H1 (cell line): Measurements from ENCODE around the gene ATP6V0A1. TPM values are rescaled to one million over a fixed set of nuclear protein-coding genes. Genes with fewer than 3 reads are reported as not detected.

Experiments used
- CTCF ChIA-PET: fragments of 300-600 bp; sonication (Branson Sonifier 250); formaldehyde crosslinking; loops from one replicate; lab custom pipeline; 2021; ENCODE audit not compliant: partially characterized antibody; lab: Charles Lee
- POLR2A ChIA-PET: fragments of 300-600 bp; sonication (Branson Sonifier 250); formaldehyde crosslinking; loops from one replicate; lab custom pipeline; 2021; ENCODE audit warnings: inconsistent platforms; ENCODE audit not compliant: partially characterized antibody; lab: Charles Lee
- DNase-seq, 2 experiments: peaks; one replicate each; pipeline versions ENCODE4 v3.0.0 to v3.0.0-alpha.2; 2010 to 2022; ENCODE audit warnings: low spot score in 2 of 2, low read depth in 1 of 2, mixed read lengths in 1 of 2
- FAIRE-seq: peaks from 2 replicates; lab custom pipeline; 2011; peaks lifted over from hg19 to GRCh38; lab: Jason Lieb, UNC
- H2AFZ ChIP-seq: 2 replicates; pipeline ENCODE4 v1.8.1; 2012; ENCODE audit warnings: low read length, inconsistent platforms
- H2AK5ac ChIP-seq: 2 replicates; pipeline ENCODE4 v1.6.1; 2013; ENCODE audit warnings: low read depth, low read length
- H2BK120ac ChIP-seq: replicated peaks from 2 replicates; pipeline ENCODE3; 2013; ENCODE audit warnings: low read depth, low read length, inconsistent platforms
- H2BK12ac ChIP-seq: 2 replicates; pipeline ENCODE4 v1.6.1; 2013; ENCODE audit warnings: low read depth, low read length
- H2BK15ac ChIP-seq: 2 replicates; pipeline ENCODE4 v1.6.1; 2013; ENCODE audit warnings: low read length
- H2BK20ac ChIP-seq: 2 replicates; pipeline ENCODE4 v1.6.1; 2013; ENCODE audit warnings: low read length
- H2BK5ac ChIP-seq: 2 replicates; pipeline ENCODE4 v1.6.1; 2013; ENCODE audit warnings: low read depth, low read length
- H3K14ac ChIP-seq: 2 replicates; pipeline ENCODE4 v1.6.1; 2013; ENCODE audit warnings: inconsistent platforms; ENCODE audit not compliant: insufficient read length
- H3K18ac ChIP-seq: 2 replicates; pipeline ENCODE4 v1.6.1; 2013; ENCODE audit warnings: low read length; ENCODE audit errors: extremely low read depth
- H3K23ac ChIP-seq: 2 replicates; pipeline ENCODE4 v1.6.1; 2013; ENCODE audit warnings: inconsistent platforms; ENCODE audit not compliant: insufficient read length
- H3K23me2 ChIP-seq: 2 replicates; pipeline ENCODE4 v1.6.1; 2013; ENCODE audit warnings: low read depth, low read length
- H3K27ac ChIP-seq: 2 replicates; pipeline ENCODE4 v1.6.1; 2011; ENCODE audit warnings: low read depth, low read length, inconsistent platforms
- H3K27me3 ChIP-seq, 4 experiments: replicated peaks in 1 of 4; 1 replicate in 1 of 4; 2 replicates in 3 of 4; pipeline versions ENCODE4 v1.6.1 to v1.8.1; 2011 to 2013; ENCODE audit warnings: low read length in 3 of 4, mild to moderate bottlenecking in 3 of 4, inconsistent platforms in 2 of 4, mixed read lengths in 2 of 4, moderate library complexity in 1 of 4; ENCODE audit not compliant: control insufficient read depth in 3 of 4, insufficient read depth in 3 of 4; ENCODE audit errors: extremely low read depth in 1 of 4
- H3K36me3 ChIP-seq, 4 experiments: 2 replicates each; pipeline versions ENCODE4 v1.6.1 to v1.8.1; 2011 to 2013; ENCODE audit warnings: mild to moderate bottlenecking in 4 of 4, low read length in 3 of 4, moderate library complexity in 2 of 4, control low read depth in 1 of 4, inconsistent platforms in 1 of 4; ENCODE audit not compliant: insufficient read depth in 4 of 4, control insufficient read depth in 2 of 4
- H3K4ac ChIP-seq: replicated peaks from 2 replicates; pipeline ENCODE3; 2013; ENCODE audit warnings: low read length, low read depth, mixed read lengths, inconsistent platforms; ENCODE audit not compliant: insufficient read length
- H3K4me1 ChIP-seq, 4 experiments: replicated peaks in 1 of 4; 1 replicate in 1 of 4; 2 replicates in 3 of 4; pipeline versions ENCODE4 v1.6.1 to v1.8.1; 2011 to 2013; ENCODE audit warnings: low read length in 3 of 4, inconsistent platforms in 2 of 4, mixed read lengths in 1 of 4; ENCODE audit not compliant: insufficient read depth in 4 of 4, control insufficient read depth in 3 of 4
- H3K4me2 ChIP-seq, 2 experiments: 2 replicates each; pipeline versions ENCODE4 v1.6.1 to v1.8.1; 2011 to 2013; ENCODE audit warnings: low read depth in 2 of 2, low read length in 2 of 2, control low read depth in 1 of 2, inconsistent platforms in 1 of 2, mild to moderate bottlenecking in 1 of 2; ENCODE audit not compliant: insufficient read depth in 1 of 2
- H3K4me3 ChIP-seq, 4 experiments: fragments of 200-600, 300-600 bp in 1 of 4; sonication (generic), shearing (Covaris generic), sonication (Bioruptor Twin) in 1 of 4; 2 replicates each; pipeline versions ENCODE4 v1.5.1 to v1.8.1; 2011 to 2016; ENCODE audit warnings: low read length in 4 of 4, low read depth in 3 of 4, control low read depth in 2 of 4, inconsistent platforms in 2 of 4, mild to moderate bottlenecking in 2 of 4, mixed read lengths in 1 of 4, moderate library complexity in 1 of 4; ENCODE audit not compliant: insufficient read depth in 2 of 4; ENCODE audit errors: extremely low read depth in 1 of 4
- H3K56ac ChIP-seq: replicated peaks from 2 replicates; pipeline ENCODE3; 2013; ENCODE audit warnings: low read depth, mild to moderate bottlenecking, mixed read lengths, low read length, inconsistent platforms; ENCODE audit not compliant: insufficient read length
- H3K79me1 ChIP-seq: 2 replicates; pipeline ENCODE4 v1.6.1; 2013; ENCODE audit warnings: low read depth, low read length, control low read depth
- H3K79me2 ChIP-seq, 2 experiments: 2 replicates each; pipeline versions ENCODE4 v1.6.1 to v1.8.1; 2012 to 2013; ENCODE audit warnings: low read length in 2 of 2, mild to moderate bottlenecking in 2 of 2, inconsistent platforms in 1 of 2; ENCODE audit not compliant: insufficient read depth in 2 of 2, control insufficient read depth in 1 of 2
- H3K9ac ChIP-seq, 4 experiments: replicated peaks in 1 of 4; 1 replicate in 1 of 4; 2 replicates in 3 of 4; pipeline versions ENCODE4 v1.6.1 to v1.8.1; 2011 to 2013; ENCODE audit warnings: low read depth in 3 of 4, low read length in 3 of 4, control low read depth in 2 of 4, mild to moderate bottlenecking in 2 of 4, moderate library complexity in 2 of 4, inconsistent platforms in 1 of 4; ENCODE audit errors: extremely low read depth in 1 of 4
- H3K9me3 ChIP-seq, 2 experiments: 2 replicates each; pipeline versions ENCODE4 v1.6.1 to v1.8.1; 2012 to 2013; ENCODE audit warnings: mild to moderate bottlenecking in 2 of 2, moderate library complexity in 2 of 2, control low read depth in 1 of 2, inconsistent platforms in 1 of 2, low read depth in 1 of 2, low read length in 1 of 2, mixed read lengths in 1 of 2; ENCODE audit not compliant: insufficient read depth in 2 of 2
- H4K20me1 ChIP-seq, 2 experiments: replicated peaks in 1 of 2; 2 replicates each; pipeline versions ENCODE3 to v1.8.1; 2011 to 2013; ENCODE audit warnings: inconsistent platforms in 2 of 2, low read length in 2 of 2, mild to moderate bottlenecking in 1 of 2; ENCODE audit not compliant: insufficient read depth in 2 of 2, control insufficient read depth in 1 of 2
- H4K5ac ChIP-seq: 2 replicates; pipeline ENCODE4 v1.6.1; 2013; ENCODE audit warnings: low read length, low read depth, mixed read lengths, inconsistent platforms; ENCODE audit not compliant: insufficient read length
- H4K8ac ChIP-seq: 2 replicates; pipeline ENCODE4 v1.8.0; 2013; ENCODE audit warnings: mild to moderate bottlenecking, moderate library complexity, low read length, inconsistent platforms; ENCODE audit not compliant: insufficient read depth; ENCODE audit errors: extremely low read depth
- H4K91ac ChIP-seq: replicated peaks from 2 replicates; pipeline ENCODE3; 2013; ENCODE audit warnings: low read length, mixed read lengths, inconsistent platforms; ENCODE audit not compliant: insufficient read length
- ASH2L ChIP-seq: fragments of 200-600, 300-600 bp; sonication (generic); IDR thresholded peaks from one replicate; pipeline ENCODE4 v1.7.1; 2017; ENCODE audit warnings: low read length
- EZH2 ChIP-seq: fragments of 200-600 bp; sonication (generic); IDR thresholded peaks from 2 replicates; pipeline ENCODE4 v1.7.1; 2012; ENCODE audit warnings: low read depth, mild to moderate bottlenecking, moderate library complexity, low read length, inconsistent platforms; ENCODE audit not compliant: severe bottlenecking
- KDM1A ChIP-seq: fragments of 200-600, 300-600 bp; sonication (generic); IDR thresholded peaks from 2 replicates; pipeline ENCODE4 v1.7.1; 2016; ENCODE audit warnings: mild to moderate bottlenecking, low read length, borderline replicate concordance
- NANOG ChIP-seq: IDR thresholded peaks from 2 replicates; pipeline ENCODE4 v1.6.1; 2011; ENCODE audit warnings: low read length, low read depth, mild to moderate bottlenecking, inconsistent platforms; ENCODE audit not compliant: insufficient read depth, poor library complexity, severe bottlenecking
- SIN3A ChIP-seq, 2 experiments: IDR thresholded peaks in 1 of 2; conservative IDR thresholded peaks in 1 of 2; 2 replicates each; pipeline ENCODE4 v1.6.1; 2011 to 2012; ENCODE audit warnings: low read length in 2 of 2, improper control_type of control experiment in 1 of 2, low read depth in 1 of 2, mild to moderate bottlenecking in 1 of 2
- WGBS, 2 experiments: shearing (Covaris generic) in 1 of 2; methylation state at CpG; one replicate each; pipeline versions ENCODE4 v1.1.6 to v1.1.7; 2013 to 2015; ENCODE audit warnings: low lambda C conversion rate in 2 of 2, mixed read lengths in 2 of 2, inconsistent platforms in 1 of 2, low coverage in 1 of 2, missing lambda C conversion rate in 1 of 2; ENCODE audit not compliant: insufficient replicate concordance in 2 of 2, insufficient coverage in 1 of 2, insufficient read length in 1 of 2; ENCODE audit errors: extremely low coverage in 1 of 2, missing lambda C conversion rate in 1 of 2; 5-methylcytosine and 5-hydroxymethylcytosine counted together
- polyA plus RNA-seq, 7 experiments: library from polyadenylated mRNA; depleted of rRNA in 3 of 7; stranded (reverse) in 5 of 7; unstranded in 2 of 7; fragments of >200 nt in 5 of 7; fragments of 200-250 nt in 2 of 7; gene quantifications; 1 replicate in 5 of 7; 2 replicates in 1 of 7; 4 replicates in 1 of 7; pipeline versions ENCODE4 v1.2.1 to v1.2.3, GENCODE V29; 2011 to 2013; ENCODE audit warnings: missing spikeins in 2 of 7, mixed read lengths in 2 of 7
- total RNA-seq: library from RNA; stranded (reverse); fragmentation: NEBNext Ultra II Directional; extraction: Animal tissue kit (Norgen Biotek cat#: 25700); gene quantifications from 2 replicates; pipeline ENCODE4 v1.2.1, GENCODE V29; 2021
- TF ChIP-seq, protein P1 (sequence below): IDR thresholded peaks from 2 replicates; pipeline ENCODE4 v1.6.1; 2012; ENCODE audit warnings: low read length, inconsistent platforms
- TF ChIP-seq, protein P2 (sequence below), 3 experiments: IDR thresholded peaks; 1 replicate in 2 of 3; 2 replicates in 1 of 3; pipeline versions ENCODE4 v1.5.1 to v1.6.1; 2011; ENCODE audit warnings: low read length in 3 of 3, mild to moderate bottlenecking in 3 of 3, inconsistent platforms in 2 of 3, low read depth in 1 of 3, moderate library complexity in 1 of 3; ENCODE audit not compliant: insufficient read depth in 1 of 3; ENCODE audit errors: control extremely low read depth in 1 of 3
- TF ChIP-seq, protein P3 (sequence below): IDR thresholded peaks from 2 replicates; pipeline ENCODE4 v1.6.1; 2012; ENCODE audit warnings: inconsistent platforms

ATP6V0A1 gene
- total and polyA plus RNA-seq, 2 of the 8 experiments (the other 6 are each of a cell fraction or from before 2014, with no cell fraction given) = 55.3 to 63.4 TPM

DNA sequence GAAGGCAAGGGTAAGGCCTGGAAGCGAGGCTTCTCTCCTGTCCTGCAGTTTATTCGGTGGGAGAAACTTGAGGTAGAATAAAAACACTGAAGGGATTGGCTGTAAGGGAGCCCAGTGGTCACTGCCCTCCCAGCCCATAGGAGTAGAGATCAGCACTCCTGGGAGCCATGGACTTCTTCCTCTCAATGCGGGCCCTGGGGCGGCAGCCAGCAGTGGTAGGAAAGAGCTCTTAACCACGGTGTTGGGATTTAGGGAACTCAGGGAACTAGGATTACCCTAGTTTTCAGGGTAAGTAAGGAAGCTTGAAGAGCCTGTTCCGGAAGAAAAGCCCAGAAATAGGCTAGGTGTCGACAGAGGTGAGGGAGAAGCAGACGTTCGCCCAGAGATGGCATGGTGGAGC is 53.6 kb downstream of the ATP6V0A1 start:
- Histone ChIP-seq H3K4me1 (no peaks in the 10 kb centered on the region), H4K8ac (no peak overlapping the region), H2AFZ (no peak overlapping the region), H3K9me3 (no peaks in the 10 kb centered on the region), H2BK12ac (no peak overlapping the region), H3K79me2 (no peaks in the 10 kb centered on the region), H3K4me2 (no peak overlapping the region), H3K23ac (no peak overlapping the region), H3K27ac (no peak overlapping the region), H2BK15ac (no peak overlapping the region), H3K56ac (no peak overlapping the region), H4K5ac (no peak overlapping the region), H3K4ac (no peak overlapping the region), H3K18ac (no peak overlapping the region), H4K20me1 (no peaks in the 10 kb centered on the region), H3K9ac (no peak overlapping the region), H3K36me3 (peaks cover 0 to 15% (median 9%) of the 10 kb centered on the region in 4 experiments; a peak in 5 of 8 replicates), H3K14ac (no peak overlapping the region), H4K91ac (no peak overlapping the region), H3K4me3 (no peak overlapping the region), H3K27me3 (no peaks in the 10 kb centered on the region; a peak in 1 of 7 replicates), H3K79me1 (no peaks in the 10 kb centered on the region), H2BK5ac (no peak overlapping the region), H2BK120ac (no peak overlapping the region), H3K23me2 (no peaks in the 10 kb centered on the region), H2BK20ac (no peak overlapping the region), H2AK5ac (no peak overlapping the region)
- FAIRE-seq (no peak), DNase-seq (no peak)
- ChIA-PET CTCF (interaction anchor here (0.6 to 2.6 kb wide), 7 partner anchors 25 to 550 kb away, joined by 3 to 13 read pairs (median 4); no protein-coding TSS in a partner anchor), POLR2A (no interaction called here)
- 88% methylated on average over 9 of the region's 9 CpGs; no CpG with 5 or more reads in 1 of the 2 experiments for WGBS, 2 experiments
- TF ChIP-seq, protein P1, sequence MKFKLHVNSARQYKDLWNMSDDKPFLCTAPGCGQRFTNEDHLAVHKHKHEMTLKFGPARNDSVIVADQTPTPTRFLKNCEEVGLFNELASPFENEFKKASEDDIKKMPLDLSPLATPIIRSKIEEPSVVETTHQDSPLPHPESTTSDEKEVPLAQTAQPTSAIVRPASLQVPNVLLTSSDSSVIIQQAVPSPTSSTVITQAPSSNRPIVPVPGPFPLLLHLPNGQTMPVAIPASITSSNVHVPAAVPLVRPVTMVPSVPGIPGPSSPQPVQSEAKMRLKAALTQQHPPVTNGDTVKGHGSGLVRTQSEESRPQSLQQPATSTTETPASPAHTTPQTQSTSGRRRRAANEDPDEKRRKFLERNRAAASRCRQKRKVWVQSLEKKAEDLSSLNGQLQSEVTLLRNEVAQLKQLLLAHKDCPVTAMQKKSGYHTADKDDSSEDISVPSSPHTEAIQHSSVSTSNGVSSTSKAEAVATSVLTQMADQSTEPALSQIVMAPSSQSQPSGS = no peak
- TF ChIP-seq NANOG (no peak), KDM1A (no peak), ASH2L (no peak), EZH2 (no peak), SIN3A (conservative IDR thresholded peaks at IDR 0.05 in 1 of 2, IDR thresholded peaks at IDR 0.05 in 1 of 2; ENCODE audit: low read depth in 1 of 2, low read length in 2 of 2) (no peak)
- TF ChIP-seq, protein P2, sequence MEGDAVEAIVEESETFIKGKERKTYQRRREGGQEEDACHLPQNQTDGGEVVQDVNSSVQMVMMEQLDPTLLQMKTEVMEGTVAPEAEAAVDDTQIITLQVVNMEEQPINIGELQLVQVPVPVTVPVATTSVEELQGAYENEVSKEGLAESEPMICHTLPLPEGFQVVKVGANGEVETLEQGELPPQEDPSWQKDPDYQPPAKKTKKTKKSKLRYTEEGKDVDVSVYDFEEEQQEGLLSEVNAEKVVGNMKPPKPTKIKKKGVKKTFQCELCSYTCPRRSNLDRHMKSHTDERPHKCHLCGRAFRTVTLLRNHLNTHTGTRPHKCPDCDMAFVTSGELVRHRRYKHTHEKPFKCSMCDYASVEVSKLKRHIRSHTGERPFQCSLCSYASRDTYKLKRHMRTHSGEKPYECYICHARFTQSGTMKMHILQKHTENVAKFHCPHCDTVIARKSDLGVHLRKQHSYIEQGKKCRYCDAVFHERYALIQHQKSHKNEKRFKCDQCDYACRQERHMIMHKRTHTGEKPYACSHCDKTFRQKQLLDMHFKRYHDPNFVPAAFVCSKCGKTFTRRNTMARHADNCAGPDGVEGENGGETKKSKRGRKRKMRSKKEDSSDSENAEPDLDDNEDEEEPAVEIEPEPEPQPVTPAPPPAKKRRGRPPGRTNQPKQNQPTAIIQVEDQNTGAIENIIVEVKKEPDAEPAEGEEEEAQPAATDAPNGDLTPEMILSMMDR (IDR thresholded peaks at IDR 0.05; ENCODE audit: control extremely low read depth in 1 of 3, insufficient read depth in 1 of 3, low read depth in 1 of 3, low read length in 3 of 3) = no peak
- TF ChIP-seq, protein P3, sequence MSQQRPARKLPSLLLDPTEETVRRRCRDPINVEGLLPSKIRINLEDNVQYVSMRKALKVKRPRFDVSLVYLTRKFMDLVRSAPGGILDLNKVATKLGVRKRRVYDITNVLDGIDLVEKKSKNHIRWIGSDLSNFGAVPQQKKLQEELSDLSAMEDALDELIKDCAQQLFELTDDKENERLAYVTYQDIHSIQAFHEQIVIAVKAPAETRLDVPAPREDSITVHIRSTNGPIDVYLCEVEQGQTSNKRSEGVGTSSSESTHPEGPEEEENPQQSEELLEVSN = no peak
